Thoracic aorta (tissue), 2 donors: ENCODE measurements around the gene IRGC. TPM values are rescaled to one million over a fixed set of nuclear protein-coding genes. Genes with fewer than 3 reads are reported as not detected.
A peak's percentile ranks its signal among the peaks of the same experiment; 100 is the strongest.

Experiments used
- ATAC-seq: fragments of 150-250 bp; one replicate; pipeline ENCODE4 v1.8.0; 2017; ENCODE audit warnings: low read depth; ENCODE audit not compliant: insufficient number of reproducible peaks, low FRiP score
- DNase-seq: peaks from one replicate; pipeline ENCODE4 v3.0.0-alpha.2; 2020; ENCODE audit warnings: low spot score
- H3K27ac ChIP-seq, 2 donors: fragments of 200-600 bp; sonication (generic); 1 replicate in 1 of 2; 2 replicates in 1 of 2; pipeline ENCODE4 v1.5.1; 2016; ENCODE audit warnings: mild to moderate bottlenecking in 2 of 2, moderate library complexity in 2 of 2
- H3K27me3 ChIP-seq: fragments of 200-600 bp; sonication (generic); replicated peaks from 2 replicates; pipeline ENCODE4 v1.6.0; 2016; ENCODE audit warnings: mild to moderate bottlenecking; ENCODE audit not compliant: insufficient read depth
- H3K36me3 ChIP-seq: fragments of 200-600 bp; sonication (generic); one replicate; pipeline ENCODE4 v1.5.1; 2016
- H3K4me1 ChIP-seq, 2 donors: fragments of 200-600 bp; sonication (generic); 1 replicate in 1 of 2; 2 replicates in 1 of 2; pipeline versions ENCODE4 v1.5.1 to v1.6.0; 2016; ENCODE audit warnings: low read depth in 2 of 2, mild to moderate bottlenecking in 1 of 2; ENCODE audit not compliant: control insufficient read depth in 1 of 2
- H3K4me3 ChIP-seq: fragments of 200-600 bp; sonication (generic); 2 replicates; pipeline ENCODE4 v1.5.1; 2016; ENCODE audit warnings: mild to moderate bottlenecking
- H3K9me3 ChIP-seq: fragments of 200-600 bp; sonication (generic); 2 replicates; pipeline ENCODE4 v1.5.1; 2016
- total RNA-seq, 2 donors: library from RNA; depleted of rRNA; stranded (reverse); fragments of >200 nt; gene quantifications; one replicate each; pipeline versions ENCODE4 v1.1.0 to v1.2.3, GENCODE V29; 2016
- TF ChIP-seq, protein P1 (sequence below): fragments of 200-600 bp; sonication (generic); IDR thresholded peaks from one replicate; pipeline ENCODE4 v1.5.1; 2019; ENCODE audit warnings: antibody characterized with exemption

The IRGC gene
- total RNA-seq, 2 donors from 2014 or later = not detected

DNA sequence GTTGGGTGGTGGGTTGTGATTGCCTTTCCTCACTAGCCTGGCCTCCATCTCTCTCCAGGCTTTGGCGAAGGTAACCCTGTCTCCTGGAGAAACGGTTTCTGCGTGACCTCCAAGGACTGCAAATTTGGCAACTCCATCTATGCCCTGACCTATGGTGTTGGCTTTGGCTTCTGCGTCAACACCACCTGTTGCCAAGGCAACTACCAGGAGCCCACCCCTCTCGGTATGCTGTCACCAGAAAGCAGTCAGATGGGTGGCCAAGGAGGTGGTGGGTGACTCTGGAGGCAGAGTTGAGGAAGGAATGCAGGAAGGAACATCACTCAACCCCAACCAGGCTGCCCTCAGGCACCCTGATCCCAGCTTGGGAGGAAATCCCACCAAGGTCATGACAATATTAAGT lies 18.6 kb upstream of the IRGC start:
- peaks cover 0 to 15% of the 10 kb centered on the region in 2 donors for H3K4me1 ChIP-seq
- no peak for ATAC-seq

DNA sequence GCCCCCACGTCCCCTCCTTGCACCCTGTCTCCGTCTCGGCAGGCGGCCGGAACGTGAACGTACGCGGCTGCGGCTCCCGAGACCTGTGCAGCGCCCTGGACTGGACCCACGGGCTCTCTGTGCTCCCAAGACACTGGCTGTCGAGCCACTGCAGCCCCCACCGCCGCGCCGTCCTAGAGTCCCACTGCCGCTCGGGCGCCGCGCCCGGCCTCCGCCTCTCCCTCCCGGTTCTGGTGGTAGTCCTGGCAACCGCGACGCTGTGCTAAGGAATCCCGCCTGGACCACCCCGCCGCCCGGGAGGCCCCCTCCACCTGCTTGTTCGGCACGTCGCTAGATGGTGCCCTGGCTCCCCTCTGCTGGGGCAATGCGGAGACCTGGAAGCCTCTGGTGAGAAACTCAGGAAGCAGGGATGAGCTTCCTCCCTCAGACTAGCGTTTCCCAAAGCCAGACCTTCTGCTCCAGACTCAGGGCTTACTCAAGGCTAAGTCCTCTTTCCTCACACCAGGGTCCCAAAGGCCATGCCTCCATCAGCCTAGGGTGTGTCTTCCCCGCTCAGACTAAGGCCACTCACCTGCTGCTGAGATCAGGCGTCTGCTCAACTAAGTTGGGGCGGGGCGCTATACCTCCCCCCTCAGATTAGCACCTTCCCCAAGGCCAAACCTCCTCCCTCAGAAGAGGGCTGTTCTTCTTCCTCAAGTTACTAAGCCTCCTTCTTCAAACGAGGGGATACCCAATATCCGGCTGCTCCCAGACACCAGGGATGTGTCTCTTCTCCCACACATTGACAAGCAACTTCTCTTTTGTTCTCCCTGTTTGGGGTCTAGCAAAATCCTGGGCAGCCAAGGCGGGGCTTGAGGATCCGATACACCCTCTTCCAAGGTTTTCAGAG lies 16.1 kb upstream of the IRGC start:
- Histone ChIP-seq H3K4me3 (peak overlapping the region; percentile 59), H3K4me1 (peaks cover 0 to 15% of the 10 kb centered on the region in 2 donors), H3K27ac (peak overlapping the region in 1 of 2 donors; percentile 61), H3K9me3 (peaks cover 6% of the 10 kb centered on the region), H3K36me3 (no peaks in the 10 kb centered on the region), H3K27me3 (no peaks in the 10 kb centered on the region)
- DNase-seq (no peak), ATAC-seq (no peak)
- TF ChIP-seq, protein P1, sequence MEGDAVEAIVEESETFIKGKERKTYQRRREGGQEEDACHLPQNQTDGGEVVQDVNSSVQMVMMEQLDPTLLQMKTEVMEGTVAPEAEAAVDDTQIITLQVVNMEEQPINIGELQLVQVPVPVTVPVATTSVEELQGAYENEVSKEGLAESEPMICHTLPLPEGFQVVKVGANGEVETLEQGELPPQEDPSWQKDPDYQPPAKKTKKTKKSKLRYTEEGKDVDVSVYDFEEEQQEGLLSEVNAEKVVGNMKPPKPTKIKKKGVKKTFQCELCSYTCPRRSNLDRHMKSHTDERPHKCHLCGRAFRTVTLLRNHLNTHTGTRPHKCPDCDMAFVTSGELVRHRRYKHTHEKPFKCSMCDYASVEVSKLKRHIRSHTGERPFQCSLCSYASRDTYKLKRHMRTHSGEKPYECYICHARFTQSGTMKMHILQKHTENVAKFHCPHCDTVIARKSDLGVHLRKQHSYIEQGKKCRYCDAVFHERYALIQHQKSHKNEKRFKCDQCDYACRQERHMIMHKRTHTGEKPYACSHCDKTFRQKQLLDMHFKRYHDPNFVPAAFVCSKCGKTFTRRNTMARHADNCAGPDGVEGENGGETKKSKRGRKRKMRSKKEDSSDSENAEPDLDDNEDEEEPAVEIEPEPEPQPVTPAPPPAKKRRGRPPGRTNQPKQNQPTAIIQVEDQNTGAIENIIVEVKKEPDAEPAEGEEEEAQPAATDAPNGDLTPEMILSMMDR = no peak

More for the DNA sequence above, 18.6 kb upstream of the IRGC start:
- TF ChIP-seq, protein P1 = no peak
- no peak for DNase-seq
- Histone ChIP-seq H3K27ac (no peak overlapping the region), H3K36me3 (no peaks in the 10 kb centered on the region), H3K4me3 (no peak overlapping the region), H3K9me3 (peaks cover 6% of the 10 kb centered on the region), H3K27me3 (no peaks in the 10 kb centered on the region)

DNA sequence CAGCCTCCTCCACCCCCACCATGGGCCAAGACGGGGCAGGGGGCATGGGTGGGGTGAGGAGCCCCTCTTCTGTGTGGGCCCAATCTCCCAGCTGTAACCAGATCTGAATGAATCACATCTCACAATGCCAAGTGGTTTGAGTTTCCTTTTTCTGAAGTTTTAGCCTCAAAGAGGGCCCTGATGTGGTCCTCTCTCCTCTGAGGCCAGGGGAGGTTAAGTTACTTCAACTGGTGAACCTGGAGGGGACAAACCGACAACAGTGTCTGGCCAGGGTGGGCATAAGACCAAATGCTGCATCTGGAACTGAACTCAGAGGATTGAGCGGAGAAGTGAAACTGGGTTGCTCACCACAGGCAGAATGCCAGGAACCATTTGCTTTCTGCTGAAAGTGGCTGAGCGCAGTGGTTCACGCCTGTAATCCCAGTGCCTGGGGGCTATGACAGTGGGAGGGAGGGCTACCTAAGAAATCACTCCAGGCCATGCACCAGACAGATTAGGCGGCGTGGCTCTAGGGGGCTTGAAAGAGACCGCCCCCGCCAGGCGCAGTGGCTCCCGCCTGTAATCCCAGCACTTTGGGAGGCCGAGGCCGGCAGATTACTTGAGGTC lies 15.4 kb upstream of the IRGC start:
- Histone ChIP-seq H3K4me3 (peak overlapping the region; percentile 59), H3K36me3 (no peaks in the 10 kb centered on the region), H3K27ac (peak overlapping the region in 1 of 2 donors; percentile 61), H3K9me3 (peaks cover 6% of the 10 kb centered on the region), H3K27me3 (no peaks in the 10 kb centered on the region), H3K4me1 (peaks cover 0 to 15% of the 10 kb centered on the region in 2 donors)
- no peak for ATAC-seq
- TF ChIP-seq, protein P1 = no peak
- DNase-seq = no peak

DNA sequence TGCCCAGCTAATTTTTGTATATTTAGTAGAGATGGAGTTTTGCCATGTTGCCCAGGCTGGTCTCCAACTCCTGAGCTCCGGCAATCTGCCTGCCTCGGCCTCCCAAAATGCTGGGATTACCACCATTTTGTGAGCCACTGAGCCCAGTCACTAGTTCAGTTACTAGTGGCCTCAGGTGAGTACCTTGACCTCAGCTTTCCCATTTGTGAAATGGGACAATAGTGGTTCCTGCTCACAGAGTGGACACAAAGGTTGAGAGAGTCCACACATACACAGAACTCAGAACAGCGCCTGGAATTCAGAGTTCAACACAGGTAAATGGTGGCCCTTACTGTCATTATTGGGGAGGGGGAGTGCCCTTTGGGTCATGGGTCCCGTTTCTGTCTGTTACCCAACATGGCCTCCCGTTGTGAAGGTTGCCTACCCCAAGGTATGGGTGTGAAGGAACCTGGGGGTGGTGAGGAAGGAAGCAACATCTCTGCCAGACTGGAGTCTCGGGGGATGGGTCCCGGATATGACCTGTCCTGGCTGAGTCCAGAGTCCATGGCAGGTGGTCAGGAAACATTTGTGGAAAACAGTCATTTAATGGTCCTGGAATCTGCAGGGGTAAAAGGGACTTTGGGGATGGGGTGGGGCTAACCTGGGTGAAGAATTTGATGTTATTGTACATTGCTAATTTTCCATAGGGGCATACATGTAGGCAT lies 11.7 kb upstream of the IRGC start:
- H3K4me1 ChIP-seq = peaks cover 0 to 13% of the 10 kb centered on the region in 2 donors
- no peak overlapping the region for H3K27ac ChIP-seq
- DNase-seq (no peak), ATAC-seq (no peak)
- H3K27me3 ChIP-seq = no peaks in the 10 kb centered on the region
- H3K4me3 ChIP-seq = no peak overlapping the region
- TF ChIP-seq, protein P1 = no peak
- H3K36me3 ChIP-seq = no peaks in the 10 kb centered on the region
- H3K9me3 ChIP-seq = peaks cover 5% of the 10 kb centered on the region

DNA sequence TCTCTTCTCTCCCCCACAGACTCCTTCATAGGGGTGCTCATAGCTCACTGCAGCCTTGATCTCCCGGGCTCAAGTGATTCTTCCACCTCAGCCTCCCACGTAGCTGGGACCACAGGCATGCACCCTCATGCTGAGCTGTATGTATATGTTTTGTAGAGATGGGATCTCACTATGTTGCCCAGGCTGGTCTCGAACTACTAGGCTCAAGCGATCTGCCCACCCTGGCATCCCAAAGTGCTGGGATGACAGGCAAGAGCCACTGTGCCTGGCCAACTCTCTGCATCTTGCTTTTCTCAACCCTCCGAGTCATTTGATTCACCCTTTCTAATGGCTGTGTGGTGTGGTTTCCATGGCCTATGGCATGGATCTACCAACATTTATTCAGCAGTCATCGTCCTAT lies 10.1 kb upstream of the IRGC start:
- peaks cover 0 to 3% of the 10 kb centered on the region in 2 donors for H3K4me1 ChIP-seq
- DNase-seq = no peak
- H3K27me3 ChIP-seq = no peaks in the 10 kb centered on the region
- TF ChIP-seq, protein P1 = no peak
- no peak overlapping the region for H3K4me3 ChIP-seq
- H3K27ac ChIP-seq = no peak overlapping the region
- H3K36me3 ChIP-seq = no peaks in the 10 kb centered on the region
- no peak for ATAC-seq
- H3K9me3 ChIP-seq = peaks cover 6% of the 10 kb centered on the region
